Eye (tissue), 1 donor: Measurements from ENCODE around the gene SLX4IP.
"Not testable (repeated sequence)": the region's sequence is repeated elsewhere in the genome, so short reads cannot be mapped to it uniquely, and the experiment has no call there.

ENCODE experiments used
- DNase-seq: peaks from one replicate; pipeline ENCODE4 v3.0.0-alpha.2; 2015

The SLX4IP gene

GRCh38 chr20:10579942-10580341, 144.8 kb downstream of the SLX4IP start:
- no peak for DNase-seq

GRCh38 chr20:10580700-10581099, 145.6 kb downstream of the SLX4IP start:
- no peak for DNase-seq

GRCh38 chr20:10581823-10582222, 146.7 kb downstream of the SLX4IP start:
- no peak for DNase-seq

- no peak for DNase-seq
Observed at GRCh38 chr20:10584371-10584770, 149.3 kb downstream of the SLX4IP start.

- DNase-seq: no peak
Observed at GRCh38 chr20:10585308-10585707, 150.2 kb downstream of the SLX4IP start.

GRCh38 chr20:10586296-10586695, 151.2 kb downstream of the SLX4IP start:
- no peak for DNase-seq

- not testable (repeated sequence) for DNase-seq
Observed at GRCh38 chr20:10590446-10590845, 155.3 kb downstream of the SLX4IP start.

- DNase-seq: no peak
Observed at GRCh38 chr20:10590950-10591671, 156.0 kb downstream of the SLX4IP start.

- no peak for DNase-seq
Observed at GRCh38 chr20:10591946-10592521, 156.9 kb downstream of the SLX4IP start.

- DNase-seq: no peak
Observed at GRCh38 chr20:10594296-10594868, 159.3 kb downstream of the SLX4IP start.

GRCh38 chr20:10595266-10595665, 160.2 kb downstream of the SLX4IP start:
- no peak for DNase-seq

GRCh38 chr20:10595985-10596384, 160.9 kb downstream of the SLX4IP start:
- DNase-seq: no peak

GRCh38 chr20:10596710-10597121, 161.6 kb downstream of the SLX4IP start:
- DNase-seq: no peak

GRCh38 chr20:10597637-10598036, 162.5 kb downstream of the SLX4IP start:
- DNase-seq: no peak

GRCh38 chr20:10602221-10602871, 167.2 kb downstream of the SLX4IP start:
- no peak for DNase-seq

- DNase-seq: no peak
Observed at GRCh38 chr20:10603378-10603777, 168.3 kb downstream of the SLX4IP start.

GRCh38 chr20:10603971-10604864, 169.1 kb downstream of the SLX4IP start:
- DNase-seq: peak; percentile 68

GRCh38 chr20:10604865-10605440, 169.8 kb downstream of the SLX4IP start:
- no peak for DNase-seq

GRCh38 chr20:10605547-10606195, 170.6 kb downstream of the SLX4IP start:
- DNase-seq: no peak

- no peak for DNase-seq
Observed at GRCh38 chr20:10609276-10609675, 174.2 kb downstream of the SLX4IP start.

- no peak for DNase-seq
Observed at GRCh38 chr20:10609770-10610169, 174.7 kb downstream of the SLX4IP start.

GRCh38 chr20:10610251-10610650, 175.1 kb downstream of the SLX4IP start:
- DNase-seq: no peak
